DOHH2 (cell line): ENCODE measurements around the gene FBXO10.

Experiments
- H3F3A ChIP-seq: fragments of 200-600 bp; sonication (generic), shearing (Covaris generic); 2 replicates; pipeline ENCODE4 v1.6.0; 2016; ENCODE audit warnings: antibody characterized with exemption, mild to moderate bottlenecking; ENCODE audit not compliant: control insufficient read depth, insufficient read depth
- H3K27ac ChIP-seq: fragments of 200-600 bp; sonication (generic); 2 replicates; pipeline ENCODE4 v1.5.1; 2014; ENCODE audit warnings: low read depth, mild to moderate bottlenecking, low read length, moderate library complexity
- H3K27me3 ChIP-seq: fragments of 200-600 bp; sonication (generic); 2 replicates; pipeline ENCODE4 v1.6.1; 2014; ENCODE audit warnings: mild to moderate bottlenecking, low read length, mixed read lengths; ENCODE audit not compliant: control insufficient read depth
- H3K36me3 ChIP-seq: fragments of 200-600 bp; sonication (generic); 2 replicates; pipeline ENCODE4 v1.6.1; 2014; ENCODE audit warnings: mild to moderate bottlenecking, low read length, moderate library complexity, mixed read lengths; ENCODE audit not compliant: control insufficient read depth
- H3K4me1 ChIP-seq: fragments of 200-600 bp; sonication (generic); 2 replicates; pipeline ENCODE4 v1.6.1; 2014; ENCODE audit warnings: mild to moderate bottlenecking, low read length, mixed read lengths; ENCODE audit not compliant: control insufficient read depth
- H3K4me2 ChIP-seq: fragments of 200-600 bp; sonication (generic); 2 replicates; pipeline ENCODE4 v1.6.0; 2014; ENCODE audit warnings: mild to moderate bottlenecking, low read length, moderate library complexity
- H3K4me3 ChIP-seq: fragments of 200-600 bp; sonication (generic); 2 replicates; pipeline ENCODE4 v1.5.1; 2014; ENCODE audit warnings: mild to moderate bottlenecking, low read length, mixed read lengths
- H3K79me2 ChIP-seq: fragments of 200-600 bp; sonication (generic); 2 replicates; pipeline ENCODE4 v1.6.1; 2014; ENCODE audit warnings: mild to moderate bottlenecking, low read length, mixed read lengths; ENCODE audit not compliant: control insufficient read depth
- H3K9me2 ChIP-seq: fragments of 200-600 bp; sonication (generic); replicated peaks from 2 replicates; pipeline ENCODE4 v1.6.1; 2014; ENCODE audit warnings: mild to moderate bottlenecking, low read length, mixed read lengths; ENCODE audit not compliant: control insufficient read depth
- H3K9me3 ChIP-seq: fragments of 200-600 bp; sonication (generic); 2 replicates; pipeline ENCODE4 v1.6.1; 2014; ENCODE audit warnings: antibody characterized with exemption, low read length, mixed read lengths; ENCODE audit not compliant: control insufficient read depth, insufficient read depth
- H4K20me1 ChIP-seq: fragments of 200-600 bp; sonication (generic); 2 replicates; pipeline ENCODE4 v1.6.0; 2014; ENCODE audit warnings: low read depth, mild to moderate bottlenecking, antibody characterized with exemption, low read length, moderate library complexity; ENCODE audit not compliant: control insufficient read depth, insufficient read depth
- CTCF ChIP-seq: fragments of 200-600 bp; sonication (generic); IDR thresholded peaks from one replicate; pipeline ENCODE4 v1.5.1; 2014; ENCODE audit warnings: antibody characterized with exemption, mild to moderate bottlenecking, low read depth, low read length; ENCODE audit not compliant: poor library complexity, severe bottlenecking
- EZH2phosphoT487 ChIP-seq: fragments of 200-600 bp; sonication (generic); IDR thresholded peaks from 2 replicates; pipeline ENCODE4 v1.6.1; 2017; ENCODE audit warnings: borderline replicate concordance, mild to moderate bottlenecking, antibody characterized with exemption, low read length, moderate library complexity, mixed read lengths

FBXO10 gene

GRCh38 chr9:37575921-37576721 lies at the start of gene FBXO10:
TSS of gene FBXO10 (minus strand) at chr9:37576380. CDS start at chr9:37541768, 34,612 bp downstream.
- Histone ChIP-seq H3K4me2 (peak within 1 kb of the TSS; percentile 93), H3K27me3 (no peaks in the 10 kb centered on the region), H3K36me3 (peaks cover 62% of the 10 kb centered on the region), H3K9me2 (no peaks in the 10 kb centered on the region), H3K9me3 (no peaks in the 10 kb centered on the region), H3F3A (peaks cover 41% of the 10 kb centered on the region), H3K27ac (peak within 1 kb of the TSS; percentile 77), H3K79me2 (peaks cover 84% of the 10 kb centered on the region), H4K20me1 (0 out of 2 replicates have a peak, but pooled peaks cover 7% of the 10 kb centered on the region), H3K4me1 (peaks cover 46% of the 10 kb centered on the region), H3K4me3 (peak within 1 kb of the TSS; percentile 86)
- TF ChIP-seq EZH2phosphoT487 (no peak), CTCF (no peak)

- no peaks in the 10 kb centered on the region for H3K9me3 ChIP-seq
- no peak overlapping the region for H3K4me3 ChIP-seq
- no peak overlapping the region for H3K27ac ChIP-seq
- no peaks in the 10 kb centered on the region for H3K9me2 ChIP-seq
- H3K79me2 ChIP-seq = no peaks in the 10 kb centered on the region
- H3K27me3 ChIP-seq = no peaks in the 10 kb centered on the region
- TF ChIP-seq EZH2phosphoT487 (no peak), CTCF (no peak)
- no peaks in the 10 kb centered on the region for H4K20me1 ChIP-seq
- H3F3A ChIP-seq = no peaks in the 10 kb centered on the region
- peaks cover 4% of the 10 kb centered on the region; the same call in 1 of the 2 replicates for H3K4me1 ChIP-seq
- no peak overlapping the region for H3K4me2 ChIP-seq
- H3K36me3 ChIP-seq = no peaks in the 10 kb centered on the region
Observed at GRCh38 chr9:37625758-37626147, 49.6 kb upstream of the FBXO10 start.

- no peaks in the 10 kb centered on the region for H4K20me1 ChIP-seq
Observed at GRCh38 chr9:37625036-37625757, 49.0 kb upstream of the FBXO10 start.

More at GRCh38 chr9:37625036-37625757, 49.0 kb upstream of the FBXO10 start:
- Histone ChIP-seq H3K79me2 (no peaks in the 10 kb centered on the region), H3K27ac (no peak overlapping the region), H3K4me2 (no peak overlapping the region), H3K4me1 (peaks cover 4% of the 10 kb centered on the region; the same call in 1 of the 2 replicates), H3K9me3 (no peaks in the 10 kb centered on the region), H3F3A (no peaks in the 10 kb centered on the region), H3K9me2 (no peaks in the 10 kb centered on the region), H3K27me3 (no peaks in the 10 kb centered on the region), H3K4me3 (no peak overlapping the region), H3K36me3 (no peaks in the 10 kb centered on the region)
- no peak for TF ChIP-seq EZH2phosphoT487
- no peak for TF ChIP-seq CTCF
